Suprapubic skin (tissue), 3 donors: ENCODE data around the gene DPY19L3.

Experiments
- POLR2AphosphoS5 ChIP-seq, 3 donors: sonication (generic); formaldehyde crosslinking; IDR thresholded peaks; one replicate each; pipeline ENCODE4 v1.6.1; 2017; ENCODE audit warnings: antibody characterized with exemption in 3 of 3
- TF ChIP-seq, protein P1 (sequence below), 2 donors: fragments of 200-600 bp in 1 of 2; fragments of 450-650 bp in 1 of 2; sonication (generic) in 1 of 2; IDR thresholded peaks; one replicate each; pipeline ENCODE4 v1.5.1; 2016 to 2019; ENCODE audit warnings: antibody characterized with exemption in 2 of 2, mild to moderate bottlenecking in 1 of 2, moderate library complexity in 1 of 2

DNA sequence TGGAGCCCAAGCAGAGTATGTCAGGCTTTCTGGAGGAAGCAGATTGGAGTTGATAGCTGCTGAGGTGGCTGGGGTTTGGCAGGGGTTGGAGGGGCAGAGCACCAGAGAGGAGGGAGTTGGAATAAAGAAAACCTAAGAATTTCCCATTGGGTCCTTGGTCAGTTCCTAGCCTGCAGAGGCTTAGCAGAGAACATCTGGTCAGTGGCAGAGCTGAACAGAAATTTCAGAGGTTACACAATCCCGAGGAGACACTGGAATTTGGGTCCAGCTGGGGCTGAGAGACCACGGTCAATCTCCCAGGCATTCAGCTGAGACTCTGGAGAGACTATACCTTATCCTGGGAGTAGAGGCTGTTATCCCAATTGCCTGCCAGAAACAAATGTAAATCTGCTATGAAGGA lies 84.4 kb downstream of the DPY19L3 start:
- TF ChIP-seq, protein P1, sequence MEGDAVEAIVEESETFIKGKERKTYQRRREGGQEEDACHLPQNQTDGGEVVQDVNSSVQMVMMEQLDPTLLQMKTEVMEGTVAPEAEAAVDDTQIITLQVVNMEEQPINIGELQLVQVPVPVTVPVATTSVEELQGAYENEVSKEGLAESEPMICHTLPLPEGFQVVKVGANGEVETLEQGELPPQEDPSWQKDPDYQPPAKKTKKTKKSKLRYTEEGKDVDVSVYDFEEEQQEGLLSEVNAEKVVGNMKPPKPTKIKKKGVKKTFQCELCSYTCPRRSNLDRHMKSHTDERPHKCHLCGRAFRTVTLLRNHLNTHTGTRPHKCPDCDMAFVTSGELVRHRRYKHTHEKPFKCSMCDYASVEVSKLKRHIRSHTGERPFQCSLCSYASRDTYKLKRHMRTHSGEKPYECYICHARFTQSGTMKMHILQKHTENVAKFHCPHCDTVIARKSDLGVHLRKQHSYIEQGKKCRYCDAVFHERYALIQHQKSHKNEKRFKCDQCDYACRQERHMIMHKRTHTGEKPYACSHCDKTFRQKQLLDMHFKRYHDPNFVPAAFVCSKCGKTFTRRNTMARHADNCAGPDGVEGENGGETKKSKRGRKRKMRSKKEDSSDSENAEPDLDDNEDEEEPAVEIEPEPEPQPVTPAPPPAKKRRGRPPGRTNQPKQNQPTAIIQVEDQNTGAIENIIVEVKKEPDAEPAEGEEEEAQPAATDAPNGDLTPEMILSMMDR (IDR thresholded peaks at IDR 0.05), result no peak
- no peak for TF ChIP-seq POLR2AphosphoS5 (IDR thresholded peaks at IDR 0.05)
